ENCODE data around the gene GUK1. TPM values are rescaled to one million over a fixed set of nuclear protein-coding genes. Genes with fewer than 3 reads are reported as not detected.
"Not testable (repeated sequence)": the region's sequence is repeated elsewhere in the genome, so short reads cannot be mapped to it uniquely, and the experiment has no call there.

The GUK1 gene
- total RNA-seq, 5 donors from 2014 or later (not counting 1 experiment from before 2014, with no cell fraction given): 201 to 318 (median 223) TPM

GRCh38 chr1:228111315-228111714, 28.8 kb upstream of the GUK1 start:
- peaks cover 0 to 16% of the 10 kb centered on the region in 2 donors for H3K36me3 ChIP-seq (ENCODE audit: control insufficient read depth in 2 of 2, extremely low read depth in 1 of 2, insufficient read depth in 1 of 2, low read length in 1 of 2)
- H3K9me3 ChIP-seq; DNase-seq; H3K36me3 Mint-ChIP-seq; H3K27ac Mint-ChIP-seq; H3K9me3 Mint-ChIP-seq; H3K4me3 Mint-ChIP-seq; H3K4me3 ChIP-seq (ENCODE audit: control insufficient read depth in 1 of 2, extremely low read depth in 1 of 2, low read length in 1 of 2); H3K27me3 Mint-ChIP-seq; H3K27ac ChIP-seq (ENCODE audit: low read length); POLR2A ChIA-PET; H3K27me3 ChIP-seq (replicated peaks in 1 of 2; ENCODE audit: control insufficient read depth in 2 of 2, extremely low read depth in 1 of 2, insufficient read depth in 2 of 2, low read length in 1 of 2); ATAC-seq (replicated peaks in 1 of 4): not testable (repeated sequence)
- peaks cover 12 to 25% (median 20%) of the 10 kb centered on the region in 3 donors for H3K4me1 Mint-ChIP-seq
- whole genome bisulfite sequencing (ENCODE audit: insufficient coverage): 100% methylated on average over 2 of the region's 6 CpGs
- CTCF ChIA-PET: interaction anchor here in 1 of 2 donors (1.4 kb wide), 1 partner anchor 19 kb away, joined by 5 read pairs; no protein-coding TSS in a partner anchor
- H3K4me1 ChIP-seq (ENCODE audit: control insufficient read depth in 1 of 2, extremely low read depth in 1 of 2, insufficient read depth in 2 of 2, low read length in 2 of 2): peaks cover 3 to 28% of the 10 kb centered on the region in 2 experiments

GRCh38 chr1:228112167-228112566, 27.9 kb upstream of the GUK1 start:
- H3K9me3 Mint-ChIP-seq: no peaks in the 10 kb centered on the region
- H3K36me3 ChIP-seq (ENCODE audit: control insufficient read depth in 2 of 2, extremely low read depth in 1 of 2, insufficient read depth in 1 of 2, low read length in 1 of 2): peaks cover 0 to 7% of the 10 kb centered on the region in 2 donors
- no peaks in the 10 kb centered on the region for H3K36me3 Mint-ChIP-seq
- 76% methylated on average over 4 of the region's 7 CpGs for WGBS (ENCODE audit: insufficient coverage)
- peaks cover 6 to 23% (median 19%) of the 10 kb centered on the region in 3 donors for H3K4me1 Mint-ChIP-seq
- POLR2A ChIA-PET: no interaction called here
- H3K27me3 ChIP-seq (replicated peaks in 1 of 2; ENCODE audit: control insufficient read depth in 2 of 2, extremely low read depth in 1 of 2, insufficient read depth in 2 of 2, low read length in 1 of 2): peaks cover 0 to 6% of the 10 kb centered on the region in 2 experiments
- H3K4me3 ChIP-seq (ENCODE audit: control insufficient read depth in 1 of 2, extremely low read depth in 1 of 2, low read length in 1 of 2): no peak overlapping the region
- H3K4me1 ChIP-seq (ENCODE audit: control insufficient read depth in 1 of 2, extremely low read depth in 1 of 2, insufficient read depth in 2 of 2, low read length in 2 of 2): peaks cover 3 to 28% of the 10 kb centered on the region in 2 experiments
- CTCF ChIA-PET: interaction anchor here in 1 of 2 donors (0.6 kb wide), 1 partner anchor 1230 kb away, joined by 3 read pairs; no protein-coding TSS in a partner anchor
- no peaks in the 10 kb centered on the region for H3K27me3 Mint-ChIP-seq
- H3K9me3 ChIP-seq: no peaks in the 10 kb centered on the region
- H3K27ac Mint-ChIP-seq: no peak overlapping the region
- DNase-seq: no peak
- no peak for ATAC-seq (replicated peaks in 1 of 4)
- no peak overlapping the region for H3K4me3 Mint-ChIP-seq
- H3K27ac ChIP-seq (ENCODE audit: low read length): no peak overlapping the region

- Mint-ChIP-seq H3K27me3 (no peaks in the 10 kb centered on the region), H3K27ac (no peak overlapping the region), H3K4me3 (no peak overlapping the region), H3K4me1 (peaks cover 3 to 20% (median 18%) of the 10 kb centered on the region in 3 donors), H3K9me3 (no peaks in the 10 kb centered on the region), H3K36me3 (no peaks in the 10 kb centered on the region)
- H3K4me3 ChIP-seq (ENCODE audit: control insufficient read depth in 1 of 2, extremely low read depth in 1 of 2, low read length in 1 of 2): no peak overlapping the region
- no peak for DNase-seq
- ChIA-PET POLR2A (no interaction called here), CTCF (interaction anchor here in 1 of 2 donors (0.6 kb wide), 1 partner anchor 1229 kb away, joined by 3 read pairs; no protein-coding TSS in a partner anchor)
- peaks cover 3 to 24% of the 10 kb centered on the region in 2 experiments for H3K4me1 ChIP-seq (ENCODE audit: control insufficient read depth in 1 of 2, extremely low read depth in 1 of 2, insufficient read depth in 2 of 2, low read length in 2 of 2)
- H3K27me3 ChIP-seq (replicated peaks in 1 of 2; ENCODE audit: control insufficient read depth in 2 of 2, extremely low read depth in 1 of 2, insufficient read depth in 2 of 2, low read length in 1 of 2): peaks cover 0 to 6% of the 10 kb centered on the region in 2 experiments
- ATAC-seq (replicated peaks in 1 of 4): no peak
- H3K9me3 ChIP-seq: no peaks in the 10 kb centered on the region
- no CpG with 5 or more reads among the region's 1 CpG for WGBS (ENCODE audit: insufficient coverage)
- no peak overlapping the region for H3K27ac ChIP-seq (ENCODE audit: low read length)
- peaks cover 0 to 2% of the 10 kb centered on the region in 2 donors for H3K36me3 ChIP-seq (ENCODE audit: control insufficient read depth in 2 of 2, extremely low read depth in 1 of 2, insufficient read depth in 1 of 2, low read length in 1 of 2)
These were observed 27.5 kb upstream of the GUK1 start for GRCh38 chr1:228112617-228113016.

- Histone ChIP-seq H3K36me3 (ENCODE audit: control insufficient read depth in 2 of 2, extremely low read depth in 1 of 2, insufficient read depth in 1 of 2, low read length in 1 of 2) (no peaks in the 10 kb centered on the region), H3K27ac (ENCODE audit: low read length) (no peak overlapping the region), H3K4me3 (ENCODE audit: control insufficient read depth in 1 of 2, extremely low read depth in 1 of 2, low read length in 1 of 2) (no peak overlapping the region), H3K9me3 (no peaks in the 10 kb centered on the region), H3K27me3 (replicated peaks in 1 of 2; ENCODE audit: control insufficient read depth in 2 of 2, extremely low read depth in 1 of 2, insufficient read depth in 2 of 2, low read length in 1 of 2) (peaks cover 0 to 2% of the 10 kb centered on the region in 2 experiments), H3K4me1 (ENCODE audit: control insufficient read depth in 1 of 2, extremely low read depth in 1 of 2, insufficient read depth in 2 of 2, low read length in 2 of 2) (peaks cover 0 to 5% of the 10 kb centered on the region in 2 experiments)
- Mint-ChIP-seq H3K4me1 (peaks cover 0 to 5% (median 3%) of the 10 kb centered on the region in 3 donors), H3K27me3 (no peaks in the 10 kb centered on the region), H3K4me3 (no peak overlapping the region), H3K36me3 (peaks cover 2% of the 10 kb centered on the region), H3K9me3 (peaks cover 0 to 3% (median 0%) of the 10 kb centered on the region in 3 donors), H3K27ac (no peak overlapping the region)
- DNase-seq: no peak
- CTCF ChIA-PET: no interaction called here
- POLR2A ChIA-PET: no interaction called here
- WGBS (ENCODE audit: insufficient coverage): no CpG with 5 or more reads among the region's 3 CpGs
- no peak for ATAC-seq (replicated peaks in 1 of 4)
These were observed 25.3 kb upstream of the GUK1 start for GRCh38 chr1:228114827-228115226.

GRCh38 chr1:228117335-228117734, 22.7 kb upstream of the GUK1 start:
- Mint-ChIP-seq H3K36me3 (peaks cover 2% of the 10 kb centered on the region), H3K27ac (no peak overlapping the region), H3K4me1 (peaks cover 0 to 5% (median 0%) of the 10 kb centered on the region in 3 donors), H3K27me3 (no peaks in the 10 kb centered on the region), H3K4me3 (no peak overlapping the region), H3K9me3 (peaks cover 0 to 3% (median 0%) of the 10 kb centered on the region in 3 donors)
- peaks cover 0 to 2% of the 10 kb centered on the region in 2 experiments for H3K27me3 ChIP-seq (replicated peaks in 1 of 2; ENCODE audit: control insufficient read depth in 2 of 2, extremely low read depth in 1 of 2, insufficient read depth in 2 of 2, low read length in 1 of 2)
- WGBS (ENCODE audit: insufficient coverage): no CpG with 5 or more reads among the region's 4 CpGs
- ATAC-seq (replicated peaks in 1 of 4) (no peak), DNase-seq (no peak)
- no peaks in the 10 kb centered on the region for H3K4me1 ChIP-seq (ENCODE audit: control insufficient read depth in 1 of 2, extremely low read depth in 1 of 2, insufficient read depth in 2 of 2, low read length in 2 of 2)
- no peak overlapping the region for H3K4me3 ChIP-seq (ENCODE audit: control insufficient read depth in 1 of 2, extremely low read depth in 1 of 2, low read length in 1 of 2)
- H3K36me3 ChIP-seq (ENCODE audit: control insufficient read depth in 2 of 2, extremely low read depth in 1 of 2, insufficient read depth in 1 of 2, low read length in 1 of 2): no peaks in the 10 kb centered on the region
- H3K9me3 ChIP-seq: no peaks in the 10 kb centered on the region
- ChIA-PET CTCF (no interaction called here), POLR2A (interaction anchor here in 1 of 2 donors (0.7 kb wide), 1 partner anchor 64 kb away, joined by 3 read pairs; no protein-coding TSS in a partner anchor)
- H3K27ac ChIP-seq (ENCODE audit: low read length): no peak overlapping the region

GRCh38 chr1:228118040-228118439, 22.0 kb upstream of the GUK1 start:
- Mint-ChIP-seq H3K9me3 (peaks cover 0 to 3% (median 0%) of the 10 kb centered on the region in 3 donors), H3K27me3 (no peaks in the 10 kb centered on the region), H3K36me3 (peaks cover 2% of the 10 kb centered on the region), H3K4me1 (peaks cover 0 to 5% (median 0%) of the 10 kb centered on the region in 3 donors), H3K27ac (no peak overlapping the region), H3K4me3 (no peak overlapping the region)
- Histone ChIP-seq H3K27me3 (replicated peaks in 1 of 2; ENCODE audit: control insufficient read depth in 2 of 2, extremely low read depth in 1 of 2, insufficient read depth in 2 of 2, low read length in 1 of 2) (peaks cover 0 to 2% of the 10 kb centered on the region in 2 experiments), H3K27ac (ENCODE audit: low read length) (no peak overlapping the region), H3K4me3 (ENCODE audit: control insufficient read depth in 1 of 2, extremely low read depth in 1 of 2, low read length in 1 of 2) (no peak overlapping the region), H3K9me3 (no peaks in the 10 kb centered on the region), H3K4me1 (ENCODE audit: control insufficient read depth in 1 of 2, extremely low read depth in 1 of 2, insufficient read depth in 2 of 2, low read length in 2 of 2) (no peaks in the 10 kb centered on the region), H3K36me3 (ENCODE audit: control insufficient read depth in 2 of 2, extremely low read depth in 1 of 2, insufficient read depth in 1 of 2, low read length in 1 of 2) (no peaks in the 10 kb centered on the region)
- ChIA-PET POLR2A (no interaction called here), CTCF (no interaction called here)
- WGBS (ENCODE audit: insufficient coverage): no CpG with 5 or more reads among the region's 2 CpGs
- no peak for DNase-seq
- ATAC-seq (replicated peaks in 1 of 4): no peak

Measured in T-cell (primary cell).